Progenitor cell of endocrine pancreas (in vitro differentiated cells): Measurements from ENCODE around the gene RNF126. TPM values are rescaled to one million over a fixed set of nuclear protein-coding genes. Genes with fewer than 3 reads are reported as not detected.
A peak's percentile ranks its signal among the peaks of the same experiment; 100 is the strongest.

Experiments used
- DNase-seq: peaks from one replicate; pipeline ENCODE4 v3.0.0; 2021; ENCODE audit warnings: low spot score; ENCODE audit not compliant: unreplicated experiment
- H3K27ac Mint-ChIP-seq: 2 replicates; pipeline ENCODE4 v1.8.0; 2021; ENCODE audit warnings: mild to moderate bottlenecking, moderate library complexity, mixed read lengths
- H3K27me3 Mint-ChIP-seq: 2 replicates; pipeline ENCODE4 v1.8.0; 2021; ENCODE audit warnings: mixed read lengths
- H3K36me3 Mint-ChIP-seq: 2 replicates; pipeline ENCODE4 v1.8.0; 2022; ENCODE audit warnings: mixed read lengths; ENCODE audit not compliant: insufficient read depth
- H3K4me1 Mint-ChIP-seq: 2 replicates; pipeline ENCODE4 v1.8.0; 2021; ENCODE audit warnings: low read depth, mixed read lengths
- H3K4me3 Mint-ChIP-seq: 2 replicates; pipeline ENCODE4 v1.8.0; 2021; ENCODE audit warnings: low read depth, mild to moderate bottlenecking, moderate library complexity, mixed read lengths
- H3K9me3 Mint-ChIP-seq: 2 replicates; pipeline ENCODE4 v1.8.0; 2021; ENCODE audit warnings: low read depth, mixed read lengths
- CTCF ChIP-seq: fragments of 200-600 bp; sonication (generic); IDR thresholded peaks from one replicate; pipeline ENCODE4 v1.5.0; 2021; ENCODE audit warnings: antibody characterized with exemption, mild to moderate bottlenecking; ENCODE audit not compliant: unreplicated experiment
- total RNA-seq: library from RNA; stranded (reverse); gene quantifications from 2 replicates; pipeline ENCODE4 v1.2.1, GENCODE V29; 2021

The RNF126 gene
- total RNA-seq, 1 donor from 2014 or later: 37.3 TPM

GRCh38 chr19:641702-642101, 21.3 kb downstream of the RNF126 start:
- Mint-ChIP-seq H3K4me1 (no peaks in the 10 kb centered on the region), H3K27me3 (peaks cover 19% of the 10 kb centered on the region), H3K27ac (no peak overlapping the region), H3K36me3 (peaks cover 4% of the 10 kb centered on the region), H3K4me3 (no peak overlapping the region), H3K9me3 (no peaks in the 10 kb centered on the region)
- no peak for DNase-seq
- TF ChIP-seq CTCF: no peak

GRCh38 chr19:640606-641189, 22.3 kb downstream of the RNF126 start:
- H3K27me3 Mint-ChIP-seq: peaks cover 19% of the 10 kb centered on the region
- H3K36me3 Mint-ChIP-seq: peaks cover 2% of the 10 kb centered on the region
- no peaks in the 10 kb centered on the region for H3K4me1 Mint-ChIP-seq
- no peak overlapping the region for H3K27ac Mint-ChIP-seq
- H3K4me3 Mint-ChIP-seq: no peak overlapping the region
- H3K9me3 Mint-ChIP-seq: no peaks in the 10 kb centered on the region
- TF ChIP-seq CTCF: no peak
- DNase-seq: no peak

- TF ChIP-seq CTCF: no peak
- Mint-ChIP-seq H3K4me3 (no peak overlapping the region), H3K36me3 (peaks cover 2% of the 10 kb centered on the region)
Observed at GRCh38 chr19:640161-640558, 22.9 kb downstream of the RNF126 start.

GRCh38 chr19:639253-640160, 23.5 kb downstream of the RNF126 start, which contains the start of gene FGF22:
Gene FGF22 (plus strand): TSS chr19:639879. CDS start chr19:639926, 47 bp downstream.
- Mint-ChIP-seq H3K27ac (peak within 1 kb of the TSS; percentile 91), H3K4me1 (no peaks in the 10 kb centered on the region), H3K9me3 (no peaks in the 10 kb centered on the region), H3K36me3 (no peaks in the 10 kb centered on the region), H3K4me3 (peak within 1 kb of the TSS; percentile 64), H3K27me3 (peaks cover 19% of the 10 kb centered on the region)
- DNase-seq: peak; percentile 89
- TF ChIP-seq CTCF: no peak

More at GRCh38 chr19:640161-640558, 22.9 kb downstream of the RNF126 start:
- H3K4me1 Mint-ChIP-seq: no peaks in the 10 kb centered on the region
- H3K27ac Mint-ChIP-seq: no peak overlapping the region
- H3K9me3 Mint-ChIP-seq: no peaks in the 10 kb centered on the region
- peaks cover 19% of the 10 kb centered on the region for H3K27me3 Mint-ChIP-seq
- no peak for DNase-seq

- no peak overlapping the region for H3K27ac Mint-ChIP-seq
- H3K4me1 Mint-ChIP-seq: peaks cover 3% of the 10 kb centered on the region
- peaks cover 19% of the 10 kb centered on the region for H3K27me3 Mint-ChIP-seq
- TF ChIP-seq CTCF: no peak
- H3K36me3 Mint-ChIP-seq: no peaks in the 10 kb centered on the region
- no peaks in the 10 kb centered on the region for H3K9me3 Mint-ChIP-seq
- H3K4me3 Mint-ChIP-seq: peak overlapping the region; percentile 64
- DNase-seq: no peak
Observed at GRCh38 chr19:638906-639252, 24.1 kb downstream of the RNF126 start.
